Cortex of kidney (tissue), 1 donor: ENCODE data around the gene PDE8B.
"Not testable (repeated sequence)": the region's sequence is repeated elsewhere in the genome, so short reads cannot be mapped to it uniquely, and the experiment has no call there.

Source experiments
- DNase-seq: peaks from one replicate; lab custom pipeline; 2025; lab: John Stamatoyannopoulos, UW

Gene PDE8B

GRCh38 chr5:77358255-77359205 lies 148.1 kb downstream of the PDE8B start:
- no peak for DNase-seq

- DNase-seq, result no peak
Measured at GRCh38 chr5:77359231-77359630, 148.8 kb downstream of the PDE8B start.

- no peak for DNase-seq
Measured at GRCh38 chr5:77360381-77360780, 149.9 kb downstream of the PDE8B start.

GRCh38 chr5:77360973-77361372 lies 150.5 kb downstream of the PDE8B start:
- no peak for DNase-seq

- DNase-seq, result no peak
Measured at GRCh38 chr5:77366717-77367500, 156.4 kb downstream of the PDE8B start.

- DNase-seq, result no peak
Measured at GRCh38 chr5:77367741-77368140, 157.3 kb downstream of the PDE8B start.

GRCh38 chr5:77368367-77368766 lies 157.9 kb downstream of the PDE8B start:
- DNase-seq, result no peak

- no peak for DNase-seq
Measured at GRCh38 chr5:77369566-77369965, 159.1 kb downstream of the PDE8B start.

GRCh38 chr5:77374686-77375085 lies 164.2 kb downstream of the PDE8B start:
- DNase-seq, result no peak

GRCh38 chr5:77376609-77377300 lies 166.3 kb downstream of the PDE8B start:
- no peak for DNase-seq

- no peak for DNase-seq
Measured at GRCh38 chr5:77379558-77380061, 169.1 kb downstream of the PDE8B start.

GRCh38 chr5:77380636-77381035 lies 170.2 kb downstream of the PDE8B start:
- DNase-seq, result no peak

- DNase-seq, result not testable (repeated sequence)
Measured at GRCh38 chr5:77383336-77383735, 172.9 kb downstream of the PDE8B start.

- not testable (repeated sequence) for DNase-seq
Measured at GRCh38 chr5:77386340-77386739, 175.9 kb downstream of the PDE8B start.

- no peak for DNase-seq
Measured at GRCh38 chr5:77389746-77390145, 179.3 kb downstream of the PDE8B start.

GRCh38 chr5:77390221-77390620 lies 179.7 kb downstream of the PDE8B start:
- DNase-seq, result no peak

GRCh38 chr5:77390795-77391194 lies 180.3 kb downstream of the PDE8B start:
- DNase-seq, result no peak

- no peak for DNase-seq
Measured at GRCh38 chr5:77391240-77391765, 180.8 kb downstream of the PDE8B start.

- no peak for DNase-seq
Measured at GRCh38 chr5:77394064-77394715, 183.7 kb downstream of the PDE8B start.

GRCh38 chr5:77396017-77396416 lies 185.5 kb downstream of the PDE8B start:
- no peak for DNase-seq

GRCh38 chr5:77397686-77398292 lies 187.3 kb downstream of the PDE8B start:
- no peak for DNase-seq
